Measurements from ENCODE around the gene DLST.

Gene DLST

DNA sequence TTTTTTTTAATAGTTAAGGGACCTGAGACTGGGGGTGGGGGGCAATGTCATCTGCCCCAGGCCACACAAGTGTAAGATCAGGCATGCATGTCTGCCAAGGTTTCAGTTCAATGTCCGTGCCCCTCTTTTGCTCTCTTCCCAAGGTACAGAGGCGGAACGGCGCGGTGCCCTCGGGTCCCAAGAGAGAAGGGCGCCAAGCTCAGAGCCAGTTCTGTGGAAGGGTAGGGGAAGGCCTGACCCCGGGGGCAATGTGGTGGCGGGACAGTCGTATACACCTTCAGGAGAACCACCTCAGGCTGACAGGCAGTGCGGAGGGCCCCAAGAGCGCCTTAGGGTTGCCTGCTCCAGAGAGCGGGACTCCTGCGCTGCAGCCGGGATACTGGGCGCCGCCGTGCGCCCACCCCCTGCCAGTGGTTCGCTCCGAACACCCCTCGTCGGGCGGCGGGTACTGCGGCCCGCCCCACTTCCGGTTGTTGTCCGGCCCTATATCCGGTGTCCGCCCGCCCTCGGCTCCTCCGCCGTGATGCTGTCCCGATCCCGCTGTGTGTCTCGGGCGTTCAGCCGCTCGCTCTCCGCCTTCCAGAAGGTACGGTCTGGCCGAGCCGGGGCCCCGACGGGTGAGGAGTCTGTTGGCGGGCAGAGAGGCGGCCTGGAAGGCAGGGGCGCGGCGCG, at the start of gene DLST:
DLST (plus strand) TSS at position 486 of the 672 bp plus-strand sequence; CDS start at position 524, 38 bp downstream.
- DNase-seq (ENCODE audit: low read depth) = peak; percentile 77

DNA sequence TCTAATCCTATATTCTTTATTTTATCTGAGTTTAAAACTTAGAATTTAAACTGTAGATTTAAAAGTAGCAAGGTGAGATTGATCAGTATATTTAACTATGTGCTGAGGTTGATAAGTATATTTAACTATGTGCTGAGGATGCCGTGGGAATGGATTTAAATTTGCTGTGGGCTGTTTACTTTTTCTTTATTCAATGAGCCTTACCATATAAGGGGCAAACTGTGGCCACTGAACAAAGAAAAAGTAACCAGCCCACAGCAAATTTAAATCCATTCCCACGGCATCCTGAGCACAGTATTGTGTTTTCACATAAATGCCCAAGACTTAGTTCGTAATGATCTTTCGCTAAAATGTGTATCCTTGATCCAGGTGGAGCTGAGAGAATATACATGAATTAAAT, 48.9 kb upstream of the DLST start:
- no peak for DNase-seq (ENCODE audit: low read depth)

DNA sequence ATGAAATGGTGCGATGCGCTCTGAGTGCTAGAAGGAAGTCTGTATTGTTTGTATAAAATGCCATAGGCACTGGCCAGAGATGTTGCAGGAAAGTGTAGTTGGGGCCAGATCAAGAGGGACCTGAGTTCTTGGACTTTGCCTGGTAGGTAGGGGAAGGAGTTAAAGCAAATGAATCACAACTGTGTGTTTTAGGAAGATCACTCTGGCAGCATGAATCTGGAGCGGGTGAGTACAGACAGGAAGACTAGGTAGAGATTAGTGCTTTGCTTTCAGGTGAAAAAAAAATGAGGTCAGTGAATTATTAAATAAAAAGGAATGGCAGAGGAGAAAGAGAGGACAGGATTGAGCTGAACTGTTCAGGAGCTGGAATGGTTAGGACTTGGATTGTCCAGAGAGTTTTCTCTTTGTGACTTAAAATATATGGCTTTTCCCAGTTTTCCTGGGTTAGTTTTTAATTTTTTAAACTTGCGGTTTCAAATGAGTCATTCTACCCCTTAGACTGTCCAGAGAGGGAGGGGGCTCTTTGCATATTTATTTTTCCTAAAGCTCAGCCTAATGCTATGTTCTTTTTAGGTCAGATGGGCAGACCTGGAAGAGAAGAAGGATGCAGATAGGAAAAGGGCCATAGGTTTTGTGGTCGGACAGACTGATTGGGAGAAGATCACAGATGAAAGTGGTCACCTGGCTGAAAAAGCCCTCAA, 46.9 kb upstream of the DLST start:
- no peak for DNase-seq (ENCODE audit: low read depth)

DNA sequence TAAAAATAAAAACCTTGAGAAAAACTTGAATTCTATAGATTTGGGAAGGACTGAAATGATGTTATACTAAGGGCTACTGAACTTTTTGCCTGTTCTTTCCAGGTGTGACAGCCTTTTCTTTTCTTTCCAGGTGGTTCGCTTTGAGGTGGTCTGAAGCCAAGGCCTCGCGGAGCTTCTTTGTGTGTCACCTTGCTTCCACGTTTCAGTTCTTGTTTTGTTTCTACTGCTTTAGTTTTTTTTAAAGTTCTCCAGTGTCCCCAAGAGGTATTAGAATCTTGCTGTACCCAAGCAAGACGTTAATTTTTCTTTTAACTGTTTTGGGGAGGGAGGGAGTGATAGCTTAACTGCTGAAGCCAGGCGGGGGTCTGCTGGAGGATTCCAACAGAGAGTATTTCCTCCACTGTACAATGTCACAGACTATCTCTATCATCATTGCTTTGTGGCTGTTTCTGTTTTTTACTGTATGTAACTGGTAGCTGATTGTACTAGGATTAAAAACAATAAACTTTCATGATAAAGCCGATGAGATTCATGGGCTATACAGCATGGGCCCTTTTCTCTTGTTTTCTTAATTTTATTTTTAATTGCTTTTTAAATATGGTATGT, 46.0 kb upstream of the DLST start:
- no peak for DNase-seq (ENCODE audit: low read depth)

DNA sequence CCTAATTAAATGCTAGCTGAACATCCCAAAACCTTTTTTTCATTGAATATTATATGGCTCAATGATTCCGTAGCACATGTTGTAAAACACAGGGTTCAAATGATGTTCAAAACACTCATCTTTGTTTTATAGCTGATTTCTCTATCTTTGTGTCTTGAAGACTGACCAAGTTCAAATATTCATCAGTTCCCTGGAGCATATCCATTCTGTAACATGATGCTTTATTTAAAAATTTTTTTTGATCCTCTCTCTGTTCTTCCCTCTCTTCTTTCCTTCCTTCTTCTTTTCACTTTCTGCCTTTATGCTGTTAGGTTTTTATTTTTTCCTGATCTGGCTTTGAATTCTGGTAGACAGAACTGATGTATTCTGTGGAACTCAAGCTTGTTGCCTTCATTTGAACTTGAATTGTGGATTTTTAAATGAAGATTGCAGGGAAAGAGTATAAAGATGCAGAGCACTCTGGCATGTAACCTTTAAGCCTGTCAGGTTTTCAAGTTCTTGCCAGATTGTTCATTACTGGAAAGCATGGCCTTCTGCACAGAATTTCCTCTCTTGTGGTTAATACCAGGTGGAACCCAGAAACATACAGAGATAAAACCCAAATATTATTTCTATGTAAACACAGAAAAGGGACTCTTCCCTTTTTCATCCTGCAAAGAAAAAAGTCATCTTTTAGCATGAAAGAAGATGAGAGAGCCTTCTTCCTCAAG, 45.3 kb upstream of the DLST start:
- no peak for DNase-seq (ENCODE audit: low read depth)

DNA sequence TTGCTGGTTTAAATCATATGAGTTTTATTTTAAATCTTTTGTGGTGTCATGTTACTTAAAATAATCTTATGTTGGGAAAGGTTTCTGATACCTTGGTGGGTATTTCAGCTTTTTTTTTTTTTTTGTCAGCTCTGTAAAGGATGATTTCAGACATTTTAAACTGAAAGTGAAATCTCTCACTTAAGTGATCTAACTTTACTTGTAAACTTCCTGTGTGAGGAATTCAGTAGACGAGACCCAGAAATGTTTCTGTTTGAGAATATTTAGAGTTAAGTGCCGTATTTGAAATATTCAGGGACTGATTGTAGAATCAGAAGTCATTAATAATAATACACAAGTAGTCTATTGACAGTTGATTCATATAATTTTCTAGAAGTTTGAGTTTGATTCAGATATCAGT, 43.5 kb upstream of the DLST start:
- no peak for DNase-seq (ENCODE audit: low read depth)

DNA sequence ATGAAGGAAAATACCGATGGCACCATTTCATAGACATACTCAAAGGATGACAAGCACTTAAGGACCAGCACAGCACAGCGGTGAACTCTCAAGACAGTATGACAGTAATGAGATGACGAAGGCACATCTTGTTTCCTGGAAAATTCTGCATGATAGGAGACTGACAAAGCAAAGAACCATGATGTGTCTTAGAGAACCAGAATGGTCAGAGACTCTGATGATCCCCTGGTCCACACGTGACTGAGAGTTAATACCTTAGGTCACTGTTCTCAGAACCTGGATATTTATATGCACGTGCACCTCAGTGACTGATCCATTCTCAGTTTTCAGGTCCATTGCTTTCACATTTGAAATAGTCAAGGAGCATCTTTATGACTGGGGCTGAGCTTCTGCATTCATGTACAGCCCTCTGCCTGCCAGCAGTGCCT, 41.1 kb upstream of the DLST start:
- DNase-seq (ENCODE audit: low read depth) = no peak

DNA sequence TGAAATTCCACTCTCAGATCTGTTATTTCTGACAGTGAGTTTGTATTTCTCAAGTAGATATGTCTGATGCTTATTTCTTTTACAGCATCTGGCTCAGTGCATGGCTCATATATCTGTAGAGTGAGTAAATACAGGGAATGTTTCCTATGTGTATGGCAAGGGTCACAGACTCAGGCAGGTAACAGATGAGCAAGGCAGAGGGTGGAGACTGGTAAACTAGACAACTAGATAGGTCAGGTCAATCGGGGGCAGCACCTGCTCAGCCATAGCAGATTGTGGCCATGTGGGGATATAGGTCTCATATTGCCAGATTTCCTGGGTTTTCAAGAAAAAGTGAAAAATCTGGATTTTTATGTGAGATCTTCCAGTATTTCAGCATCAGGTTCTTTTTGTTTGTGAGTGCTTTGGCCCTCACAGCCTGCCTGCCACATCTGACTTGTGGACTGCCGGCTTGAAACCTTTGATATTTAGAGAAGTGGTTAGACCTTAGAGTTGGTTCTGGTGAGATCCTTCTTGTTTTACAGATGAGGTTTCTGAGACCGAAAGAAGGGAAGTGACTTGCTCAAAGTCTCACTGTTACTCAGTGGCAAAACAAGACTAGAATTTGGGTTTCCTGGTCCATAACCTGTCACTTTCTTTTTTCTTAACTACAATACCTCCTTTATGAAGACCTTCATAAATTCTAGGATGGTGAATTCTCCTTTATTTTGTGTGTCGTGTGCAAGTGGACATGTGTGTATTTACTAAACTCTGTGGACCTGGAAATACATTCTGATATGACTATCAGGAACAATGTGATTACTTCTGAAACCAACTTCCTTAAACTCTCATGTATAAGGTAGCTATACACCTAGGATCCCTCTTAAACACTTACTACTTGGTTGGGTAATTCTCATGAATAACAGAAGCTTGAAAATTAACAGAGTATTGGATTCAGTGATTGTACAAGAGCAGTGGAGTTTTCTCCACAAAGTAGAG, 40.2 kb upstream of the DLST start:
- DNase-seq (ENCODE audit: low read depth) = no peak

DNA sequence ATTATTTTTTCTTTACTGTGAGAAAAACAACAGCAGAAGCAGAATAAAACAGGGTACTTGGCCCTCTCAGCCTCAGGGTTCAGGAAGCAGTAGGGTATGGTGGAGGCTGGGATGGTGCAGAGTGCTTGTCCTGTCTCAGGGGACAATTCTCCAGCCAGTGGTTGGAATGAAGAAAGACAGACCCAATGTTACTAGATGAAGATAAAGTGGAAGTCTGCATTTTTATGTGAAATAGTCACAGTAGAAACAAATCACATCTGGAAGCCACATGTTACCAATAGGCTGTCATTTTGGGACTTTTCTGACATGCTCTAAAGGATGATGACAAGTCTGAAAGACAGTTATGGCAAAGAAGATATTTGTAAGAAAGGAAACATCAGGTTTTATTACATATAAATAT, 38.1 kb upstream of the DLST start:
- no peak for DNase-seq (ENCODE audit: low read depth)

DNA sequence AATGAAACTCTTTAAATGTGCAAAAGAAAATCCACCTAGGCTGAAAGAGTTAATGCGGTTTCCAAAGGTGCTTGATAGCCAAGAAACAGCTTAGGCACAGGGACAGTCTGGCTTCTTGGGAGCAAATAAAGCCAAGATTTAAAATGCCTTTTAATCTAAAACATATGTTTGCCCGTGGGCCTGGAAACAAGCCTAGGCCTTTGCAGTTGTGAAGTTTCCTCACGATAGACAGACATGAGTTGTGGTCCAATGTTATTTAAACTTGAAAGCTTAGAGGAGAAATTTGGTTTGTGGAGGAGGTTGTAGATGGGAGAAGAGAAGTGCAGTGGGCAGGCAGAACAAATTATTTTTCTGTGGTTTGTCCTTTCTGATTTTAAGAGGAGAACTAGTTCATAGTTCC, 35.5 kb upstream of the DLST start:
- no peak for DNase-seq (ENCODE audit: low read depth)

DNA sequence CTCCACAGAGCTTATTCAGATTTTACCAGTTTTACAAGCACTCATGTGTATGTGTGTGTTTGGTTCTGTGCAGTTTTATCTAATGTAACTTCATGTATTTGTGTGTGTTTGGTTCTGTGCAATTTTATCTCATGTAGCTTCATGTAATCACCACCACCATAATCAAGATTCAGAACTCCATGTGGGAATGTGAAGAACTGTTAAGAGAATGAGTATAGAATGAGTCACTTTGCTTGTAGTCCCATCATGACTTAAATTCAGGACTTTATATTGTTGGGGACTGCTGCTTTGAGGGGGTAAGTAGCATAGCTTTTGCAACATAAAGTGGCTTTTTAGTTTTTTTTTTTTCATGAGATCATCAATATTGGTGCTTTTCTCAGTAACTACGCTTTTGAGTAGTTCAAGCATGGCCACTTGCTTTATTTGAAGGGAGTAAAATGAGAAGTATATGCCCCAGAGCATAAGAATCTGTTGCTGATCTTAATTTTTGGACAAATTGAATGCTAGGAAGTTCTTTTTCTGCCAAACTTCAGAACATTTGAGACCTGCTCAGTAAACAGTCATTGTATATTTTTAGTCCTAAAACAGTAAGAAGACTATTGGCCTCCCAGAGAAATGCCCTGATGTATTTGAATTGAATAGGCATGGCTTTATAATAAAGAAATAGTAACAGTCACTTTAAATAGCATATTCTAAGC, 34.6 kb upstream of the DLST start:
- no peak for DNase-seq (ENCODE audit: low read depth)

DNA sequence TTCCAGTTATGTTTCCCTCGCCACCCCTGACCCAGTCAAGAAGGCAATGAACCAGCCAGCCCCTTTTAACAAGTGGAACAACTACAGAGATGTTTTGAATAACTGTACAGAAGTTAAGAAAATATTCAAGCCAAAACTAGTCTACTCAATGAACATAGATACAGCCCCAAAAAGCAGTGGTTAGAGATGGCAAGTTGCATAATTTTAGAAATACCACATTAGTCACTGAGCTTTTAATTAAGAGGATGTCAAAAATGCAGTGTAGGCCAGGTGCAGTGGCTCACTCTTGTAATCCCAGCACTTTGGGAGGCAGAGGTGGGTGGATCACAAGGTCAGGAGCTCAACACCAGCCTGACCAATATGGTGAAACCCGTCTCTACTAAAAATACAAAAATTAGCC, 32.9 kb upstream of the DLST start:
- DNase-seq (ENCODE audit: low read depth) = no peak

DNA sequence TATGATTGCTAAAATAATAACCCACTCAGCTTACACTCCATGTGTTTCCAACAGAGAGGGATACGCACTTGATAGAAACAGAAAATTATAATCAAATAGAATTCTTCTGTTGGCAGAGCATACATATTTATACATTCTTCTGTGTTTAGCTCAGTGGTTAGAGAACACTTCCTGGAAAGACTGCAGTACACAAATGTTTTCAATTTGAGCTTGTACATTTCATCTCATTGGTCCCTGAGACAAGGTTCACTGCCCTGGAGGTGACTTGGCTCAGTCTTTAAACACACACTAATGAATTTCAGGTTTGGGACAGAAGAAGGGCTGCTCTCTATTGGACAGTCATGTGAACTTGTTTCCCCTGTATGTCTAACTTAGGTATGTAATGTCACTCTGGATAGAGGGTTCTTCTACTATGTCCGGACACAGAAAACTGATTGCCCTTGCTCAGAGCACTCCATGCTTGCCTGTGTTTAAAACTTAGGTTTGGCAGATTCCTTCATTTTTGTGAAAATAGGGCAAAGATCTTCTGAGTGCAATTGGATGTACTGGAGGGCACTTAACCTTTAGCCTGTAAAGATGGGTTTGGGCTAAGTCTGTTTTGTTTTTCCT, 28.7 kb upstream of the DLST start:
- no peak for DNase-seq (ENCODE audit: low read depth)

DNA sequence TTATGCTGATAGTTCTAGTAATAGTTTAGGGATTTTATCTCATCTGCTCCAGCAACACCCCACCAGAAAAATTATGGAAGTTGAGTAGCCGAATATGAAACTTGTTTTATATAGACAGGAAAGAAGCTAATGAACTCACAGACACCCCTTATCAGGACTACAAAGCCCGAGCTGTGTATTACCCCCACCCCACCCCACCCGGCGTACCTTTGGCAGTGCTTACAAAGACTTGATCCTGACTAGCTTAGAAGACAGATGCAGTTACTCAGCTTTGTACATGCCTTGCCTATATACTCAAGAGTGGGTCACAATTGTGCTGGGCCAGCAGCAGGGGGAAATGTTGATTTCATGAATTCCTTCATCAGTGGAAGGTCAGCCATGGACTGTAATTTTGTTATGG, 28.1 kb upstream of the DLST start:
- no peak for DNase-seq (ENCODE audit: low read depth)

DNA sequence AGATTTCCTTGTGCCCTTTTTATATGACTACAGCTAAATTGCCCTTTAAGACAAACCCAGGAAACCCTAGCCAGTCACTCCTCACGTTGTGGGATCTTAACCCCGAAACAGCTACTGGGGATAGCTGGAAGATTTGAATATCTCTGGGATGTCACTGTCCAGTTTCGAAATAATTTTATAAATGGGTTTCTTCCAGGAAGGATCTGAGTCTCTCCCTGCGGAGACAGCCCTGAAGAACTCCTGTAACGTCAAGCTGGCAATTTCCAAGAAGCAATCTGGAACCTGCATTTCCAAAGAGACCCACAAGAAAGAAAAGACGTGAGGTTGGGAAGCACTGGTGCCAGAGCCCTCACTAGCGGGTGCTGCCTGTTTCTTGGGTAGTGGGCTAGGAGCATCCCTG, 26.7 kb upstream of the DLST start:
- no peak for DNase-seq (ENCODE audit: low read depth)

DNA sequence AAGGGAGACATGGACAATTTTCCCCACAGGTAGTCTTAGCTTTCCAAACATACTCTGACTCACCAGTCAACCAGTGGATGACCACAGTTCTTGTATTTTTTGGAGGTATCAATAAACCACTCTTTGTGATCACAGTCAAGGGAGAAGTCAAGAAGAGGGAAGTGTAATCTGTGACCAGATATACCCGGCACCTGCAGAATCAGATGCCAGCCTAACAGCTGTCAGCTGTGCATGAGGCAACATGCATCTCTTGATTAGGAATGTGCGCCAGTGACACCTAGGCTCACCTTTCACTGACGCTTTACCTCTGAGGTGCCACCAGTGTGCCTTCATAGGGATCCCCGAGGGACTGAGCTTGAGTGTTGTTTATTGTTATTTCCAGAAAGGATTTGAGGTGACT, 25.8 kb upstream of the DLST start:
- no peak for DNase-seq (ENCODE audit: low read depth)

DNA sequence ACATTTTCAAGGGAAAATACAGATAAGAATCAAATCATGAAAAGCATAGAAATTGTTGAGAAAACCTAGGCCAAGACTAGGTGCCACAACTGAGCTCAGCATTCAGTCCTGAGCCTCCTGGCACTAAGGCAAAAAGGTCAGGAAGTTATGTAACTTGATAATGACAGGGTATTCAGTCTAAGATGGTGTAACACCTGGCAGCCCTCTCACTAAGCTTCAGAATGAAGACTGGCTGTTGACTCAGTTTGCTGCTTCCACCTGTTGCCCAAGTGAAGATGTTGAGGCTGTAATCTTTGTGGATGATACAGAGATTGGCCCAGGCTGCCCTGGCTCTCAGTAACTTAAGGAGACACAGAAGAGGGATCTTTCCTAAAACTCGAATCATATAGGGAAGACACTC, 25.4 kb upstream of the DLST start:
- no peak for DNase-seq (ENCODE audit: low read depth)

DNA sequence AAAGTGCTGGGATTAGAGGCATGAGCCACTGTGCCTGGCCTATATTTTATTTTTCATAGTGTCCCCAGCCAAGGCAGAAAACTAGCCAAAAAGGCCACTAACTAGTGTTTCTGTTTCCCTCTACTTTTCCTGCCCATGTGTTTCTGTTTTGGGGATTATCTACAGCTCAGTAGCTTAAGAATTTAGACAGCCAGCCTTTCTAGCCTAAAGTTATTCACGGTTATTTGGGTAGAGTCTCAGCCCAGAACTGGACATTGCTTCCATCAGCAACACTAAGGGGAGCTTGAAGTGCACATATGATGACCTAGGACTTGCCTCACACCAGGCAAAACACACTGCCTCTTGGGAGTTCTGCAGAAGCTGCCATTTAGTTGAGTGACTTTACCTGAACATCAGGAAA, 23.7 kb upstream of the DLST start:
- DNase-seq (ENCODE audit: low read depth) = no peak

DNA sequence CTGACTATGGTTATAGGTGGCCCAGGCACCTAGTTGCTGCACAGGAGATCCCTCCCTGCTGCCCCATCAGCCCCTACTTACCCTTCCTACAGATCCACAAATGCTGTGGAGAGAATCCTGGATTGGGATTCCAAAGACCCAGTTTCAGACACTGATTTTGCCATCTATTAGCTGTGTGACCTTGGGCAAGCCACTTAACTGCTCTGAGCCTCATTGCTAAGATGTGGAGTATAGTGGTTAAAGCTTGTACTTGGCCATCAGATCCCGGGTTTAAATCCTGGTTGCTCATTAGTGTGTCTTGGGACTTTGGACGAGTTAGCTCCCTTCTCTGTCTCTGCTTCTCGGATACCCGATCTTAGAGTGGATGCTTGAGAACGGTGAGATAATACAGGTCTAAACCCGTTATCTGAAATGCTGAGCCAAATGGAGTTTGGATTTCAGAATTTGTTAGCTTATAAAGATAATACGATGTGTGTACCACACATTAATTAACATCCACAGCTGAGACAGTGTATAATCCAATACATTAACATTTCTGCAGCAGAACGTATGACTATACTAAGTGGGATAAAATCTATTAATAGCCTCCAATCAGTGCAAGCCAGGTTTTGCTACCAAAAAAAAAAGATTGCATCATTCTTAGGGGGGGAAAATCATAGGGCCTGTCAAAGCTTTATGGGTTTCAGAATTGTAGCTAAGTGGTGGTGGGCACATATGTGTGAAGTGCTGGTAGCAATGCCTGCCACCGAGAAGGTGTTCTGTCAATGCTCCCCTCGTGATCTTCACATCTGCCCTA, 21.8 kb upstream of the DLST start:
- DNase-seq (ENCODE audit: low read depth) = no peak
